Fibroblast of upper back skin (primary cell): ENCODE data around the gene CEP112.
"Not testable (repeated sequence)": the region's sequence is repeated elsewhere in the genome, so short reads cannot be mapped to it uniquely, and the experiment has no call there.

Experiments used
- DNase-seq: peaks from one replicate; pipeline ENCODE4 v3.0.0-alpha.2; 2013

Gene CEP112

GRCh38 chr17:65865715-65866425 is 326.1 kb downstream of the CEP112 start:
- no peak for DNase-seq

- DNase-seq: no peak
These were observed 327.5 kb downstream of the CEP112 start for GRCh38 chr17:65864394-65864793.

GRCh38 chr17:65857718-65858117 is 334.2 kb downstream of the CEP112 start:
- DNase-seq: peak; percentile 53

GRCh38 chr17:65856865-65857264 is 335.1 kb downstream of the CEP112 start:
- DNase-seq: peak; percentile 49

GRCh38 chr17:65855675-65856074 is 336.3 kb downstream of the CEP112 start:
- DNase-seq: no peak

GRCh38 chr17:65855245-65855644 is 336.7 kb downstream of the CEP112 start:
- peak; percentile 25 for DNase-seq

GRCh38 chr17:65853816-65854215 is 338.1 kb downstream of the CEP112 start:
- no peak for DNase-seq

GRCh38 chr17:65852911-65853310 is 339.0 kb downstream of the CEP112 start:
- no peak for DNase-seq

GRCh38 chr17:65851965-65852736 is 339.8 kb downstream of the CEP112 start:
- DNase-seq: no peak

GRCh38 chr17:65850486-65850885 is 341.4 kb downstream of the CEP112 start:
- peak; percentile 67 for DNase-seq

GRCh38 chr17:65848751-65849150 is 343.2 kb downstream of the CEP112 start:
- DNase-seq: no peak

- no peak for DNase-seq
These were observed 350.8 kb downstream of the CEP112 start for GRCh38 chr17:65841089-65841488.

- DNase-seq: not testable (repeated sequence)
These were observed 354.7 kb downstream of the CEP112 start for GRCh38 chr17:65837232-65837631.

GRCh38 chr17:65833214-65833613 is 358.7 kb downstream of the CEP112 start:
- no peak for DNase-seq

- no peak for DNase-seq
These were observed 361.6 kb downstream of the CEP112 start for GRCh38 chr17:65830356-65830755.

- DNase-seq: not testable (repeated sequence)
These were observed 365.4 kb downstream of the CEP112 start for GRCh38 chr17:65826577-65826976.

- peak; percentile 41 for DNase-seq
These were observed 367.0 kb downstream of the CEP112 start for GRCh38 chr17:65824901-65825300.

GRCh38 chr17:65823713-65824112 is 368.2 kb downstream of the CEP112 start:
- no peak for DNase-seq

- peak; percentile 11 for DNase-seq
These were observed 371.1 kb downstream of the CEP112 start for GRCh38 chr17:65820811-65821210.

GRCh38 chr17:65820306-65820705 is 371.6 kb downstream of the CEP112 start:
- DNase-seq: no peak

- no peak for DNase-seq
These were observed 372.1 kb downstream of the CEP112 start for GRCh38 chr17:65819810-65820209.

GRCh38 chr17:65817951-65818350 is 374.0 kb downstream of the CEP112 start:
- no peak for DNase-seq

GRCh38 chr17:65814418-65814817 is 377.5 kb downstream of the CEP112 start:
- DNase-seq: no peak

- DNase-seq: no peak
These were observed 378.6 kb downstream of the CEP112 start for GRCh38 chr17:65813306-65813705.
